ENCODE data around the gene GADL1. TPM values are rescaled to one million over a fixed set of nuclear protein-coding genes. Genes with fewer than 3 reads are reported as not detected.

Gene GADL1
- polyA plus RNA-seq, 1 donor (not counting 4 experiments of a cell fraction or from before 2014, with no cell fraction given), result not detected

GRCh38 chr3:30698549-30698948 lies 195.9 kb downstream of the GADL1 start:
- no peak for FAIRE-seq
- peaks cover 4% of the 10 kb centered on the region for H3K4me1 ChIP-seq (ENCODE audit: control insufficient read depth, extremely low read depth, insufficient read depth, low read length)

GRCh38 chr3:30696896-30697295 lies 197.6 kb downstream of the GADL1 start:
- no peak overlapping the region for H3K4me3 ChIP-seq (ENCODE audit: control insufficient read depth in 2 of 3, extremely low read depth in 1 of 3, insufficient read depth in 2 of 3, low read depth in 1 of 3, low read length in 3 of 3)
- no peaks in the 10 kb centered on the region for H3K9me3 ChIP-seq (ENCODE audit: control insufficient read depth, low read depth, low read length)
- DNase-seq (ENCODE audit: low read depth, low spot score) (no peak), FAIRE-seq (no peak)
- TF ChIP-seq CTCF (optimal IDR thresholded peaks at IDR 0.05 in 1 of 3, IDR thresholded peaks at IDR 0.05 in 1 of 3, conservative IDR thresholded peaks at IDR 0.05 in 1 of 3; ENCODE audit: extremely low read depth in 1 of 3, insufficient read depth in 2 of 3, low read length in 3 of 3), result no peak
- no peak for TF ChIP-seq EZH2 (IDR thresholded peaks at IDR 0.05; ENCODE audit: low read length)
- no peaks in the 10 kb centered on the region for H3K27me3 ChIP-seq (ENCODE audit: control insufficient read depth, extremely low read depth, insufficient read depth, low read length)
- no peak overlapping the region for H3K9ac ChIP-seq (ENCODE audit: control insufficient read depth, extremely low read depth, insufficient read depth, low read length)
- H3K27ac ChIP-seq (ENCODE audit: control insufficient read depth, insufficient read depth, low read length), result no peak overlapping the region
- dilution Hi-C loops (cut with MboI; ENCODE audit: extremely low pct_ligation_motif_present, low sequenced_read_pairs), result no loop called here
- no peaks in the 10 kb centered on the region for H3K79me2 ChIP-seq (ENCODE audit: control insufficient read depth, insufficient read depth, low read length)
- H3K4me2 ChIP-seq (ENCODE audit: control insufficient read depth, extremely low read depth, insufficient read depth, low read depth, low read length), result no peak overlapping the region
- H2AFZ ChIP-seq (ENCODE audit: control insufficient read depth, low read length), result no peak overlapping the region
- H3K9me1 ChIP-seq (ENCODE audit: control insufficient read depth, extremely low read depth, insufficient read depth, low read length), result no peaks in the 10 kb centered on the region
- H3K36me3 ChIP-seq (ENCODE audit: control insufficient read depth in 2 of 2, extremely low read depth in 1 of 2, insufficient read depth in 2 of 2, low read length in 2 of 2), result peaks cover 30 to 34% of the 10 kb centered on the region in 2 experiments
- peaks cover 4% of the 10 kb centered on the region for H3K4me1 ChIP-seq (ENCODE audit: control insufficient read depth, extremely low read depth, insufficient read depth, low read length)
- no peaks in the 10 kb centered on the region for H4K20me1 ChIP-seq (ENCODE audit: control insufficient read depth, extremely low read depth, insufficient read depth, low read length)

More at GRCh38 chr3:30698549-30698948, 195.9 kb downstream of the GADL1 start:
- Histone ChIP-seq H3K9ac (ENCODE audit: control insufficient read depth, extremely low read depth, insufficient read depth, low read length) (no peak overlapping the region), H3K4me3 (ENCODE audit: control insufficient read depth in 2 of 3, extremely low read depth in 1 of 3, insufficient read depth in 2 of 3, low read depth in 1 of 3, low read length in 3 of 3) (no peak overlapping the region), H4K20me1 (ENCODE audit: control insufficient read depth, extremely low read depth, insufficient read depth, low read length) (no peaks in the 10 kb centered on the region), H3K9me1 (ENCODE audit: control insufficient read depth, extremely low read depth, insufficient read depth, low read length) (no peaks in the 10 kb centered on the region), H3K27me3 (ENCODE audit: control insufficient read depth, extremely low read depth, insufficient read depth, low read length) (no peaks in the 10 kb centered on the region), H3K79me2 (ENCODE audit: control insufficient read depth, insufficient read depth, low read length) (no peaks in the 10 kb centered on the region), H3K36me3 (ENCODE audit: control insufficient read depth in 2 of 2, extremely low read depth in 1 of 2, insufficient read depth in 2 of 2, low read length in 2 of 2) (peaks cover 19 to 20% of the 10 kb centered on the region in 2 experiments), H3K27ac (ENCODE audit: control insufficient read depth, insufficient read depth, low read length) (no peak overlapping the region), H3K9me3 (ENCODE audit: control insufficient read depth, low read depth, low read length) (no peaks in the 10 kb centered on the region), H3K4me2 (ENCODE audit: control insufficient read depth, extremely low read depth, insufficient read depth, low read depth, low read length) (no peak overlapping the region), H2AFZ (ENCODE audit: control insufficient read depth, low read length) (no peak overlapping the region)
- dilution Hi-C loops (cut with MboI; ENCODE audit: extremely low pct_ligation_motif_present, low sequenced_read_pairs), result no loop called here
- TF ChIP-seq CTCF (optimal IDR thresholded peaks at IDR 0.05 in 1 of 3, IDR thresholded peaks at IDR 0.05 in 1 of 3, conservative IDR thresholded peaks at IDR 0.05 in 1 of 3; ENCODE audit: extremely low read depth in 1 of 3, insufficient read depth in 2 of 3, low read length in 3 of 3) (no peak), EZH2 (IDR thresholded peaks at IDR 0.05; ENCODE audit: low read length) (no peak)
- no peak for DNase-seq (ENCODE audit: low read depth, low spot score)
